Coronary artery (tissue), 2 donors: ENCODE results near the gene HSPA9.

Source experiments
- DNase-seq: peaks from one replicate; pipeline ENCODE4 v3.0.0-alpha.2; 2017; ENCODE audit warnings: low spot score
- H3K27ac ChIP-seq, 2 donors: fragments of 200-600 bp; sonication (generic); one replicate each; pipeline ENCODE4 v1.5.1; 2016 to 2019
- H3K4me3 ChIP-seq: fragments of 200-600 bp; sonication (generic); 2 replicates; pipeline ENCODE4 v1.5.1; 2016; ENCODE audit warnings: mild to moderate bottlenecking, moderate library complexity
- CTCF ChIP-seq: fragments of 200-600 bp; sonication (generic); IDR thresholded peaks from one replicate; pipeline ENCODE4 v1.5.1; 2019; ENCODE audit warnings: antibody characterized with exemption

The HSPA9 gene

GRCh38 chr5:138563340-138564118, 11.7 kb downstream of the HSPA9 start:
- TF ChIP-seq CTCF = no peak
- no peak for DNase-seq
- no peak overlapping the region for H3K4me3 ChIP-seq
- no peak overlapping the region for H3K27ac ChIP-seq

- H3K4me3 ChIP-seq = no peak overlapping the region
- no peak overlapping the region for H3K27ac ChIP-seq
- no peak for DNase-seq
- TF ChIP-seq CTCF = no peak
Observed at GRCh38 chr5:138560971-138561370, 14.2 kb downstream of the HSPA9 start.

GRCh38 chr5:138559937-138560336, 15.3 kb downstream of the HSPA9 start:
- DNase-seq = no peak
- Histone ChIP-seq H3K27ac (no peak overlapping the region), H3K4me3 (no peak overlapping the region)
- TF ChIP-seq CTCF = no peak

GRCh38 chr5:138557677-138558076, 17.5 kb downstream of the HSPA9 start:
- H3K4me3 ChIP-seq = no peak overlapping the region
- H3K27ac ChIP-seq = no peak overlapping the region
- no peak for DNase-seq
- no peak for TF ChIP-seq CTCF

- H3K27ac ChIP-seq = no peak overlapping the region
- TF ChIP-seq CTCF = no peak
- no peak overlapping the region for H3K4me3 ChIP-seq
- DNase-seq = no peak
Observed at GRCh38 chr5:138554143-138554542, 21.1 kb downstream of the HSPA9 start.

GRCh38 chr5:138553437-138554095, 21.6 kb downstream of the HSPA9 start:
- Histone ChIP-seq H3K4me3 (no peak overlapping the region), H3K27ac (no peak overlapping the region)
- TF ChIP-seq CTCF = no peak
- DNase-seq = no peak

- Histone ChIP-seq H3K4me3 (no peak overlapping the region), H3K27ac (no peak overlapping the region)
- DNase-seq = no peak
- no peak for TF ChIP-seq CTCF
Observed at GRCh38 chr5:138552657-138553056, 22.5 kb downstream of the HSPA9 start.
